Hepatocyte (in vitro differentiated cells): ENCODE data around the gene PRX. TPM values are rescaled to one million over a fixed set of nuclear protein-coding genes. Genes with fewer than 3 reads are reported as not detected.

Experiments
- DNase-seq: peaks from one replicate; pipeline ENCODE4 v3.0.0-alpha.2; 2016; ENCODE audit warnings: low spot score
- H2AFZ ChIP-seq: fragments of 200-600 bp; sonication (generic); 2 replicates; pipeline ENCODE4 v1.6.0; 2016; ENCODE audit warnings: antibody characterized with exemption, mild to moderate bottlenecking
- H3K27ac ChIP-seq: fragments of 200-600 bp; sonication (generic); 2 replicates; pipeline ENCODE4 v1.5.1; 2016; ENCODE audit warnings: mild to moderate bottlenecking
- H3K27me3 ChIP-seq: fragments of 200-600 bp; sonication (generic); 2 replicates; pipeline ENCODE4 v1.6.1; 2016
- H3K36me3 ChIP-seq: fragments of 200-600 bp; sonication (generic); replicated peaks from 2 replicates; pipeline ENCODE4 v1.5.1; 2016; ENCODE audit warnings: low read depth; ENCODE audit not compliant: insufficient read depth
- H3K4me1 ChIP-seq: fragments of 200-600 bp; sonication (generic); 2 replicates; pipeline ENCODE4 v1.5.1; 2016; ENCODE audit warnings: mild to moderate bottlenecking, moderate library complexity; ENCODE audit not compliant: insufficient read depth
- H3K4me2 ChIP-seq: fragments of 200-600 bp; sonication (generic); 2 replicates; pipeline ENCODE4 v1.6.0; 2016
- H3K4me3 ChIP-seq: fragments of 200-600 bp; sonication (generic); 2 replicates; pipeline ENCODE4 v1.5.1; 2016; ENCODE audit warnings: mild to moderate bottlenecking
- H3K79me2 ChIP-seq: fragments of 200-600 bp; sonication (generic); 2 replicates; pipeline ENCODE4 v1.6.0; 2017; ENCODE audit warnings: mild to moderate bottlenecking
- H3K9me2 ChIP-seq: fragments of 200-600 bp; sonication (generic); replicated peaks from 2 replicates; pipeline ENCODE4 v1.6.0; 2017; ENCODE audit warnings: mild to moderate bottlenecking; ENCODE audit not compliant: insufficient read depth
- H3K9me3 ChIP-seq: fragments of 200-600 bp; sonication (generic); 2 replicates; pipeline ENCODE4 v1.5.1; 2016; ENCODE audit warnings: low read depth, mild to moderate bottlenecking
- H4K20me1 ChIP-seq: fragments of 200-600 bp; sonication (generic); 2 replicates; pipeline ENCODE4 v1.6.0; 2016; ENCODE audit warnings: mild to moderate bottlenecking; ENCODE audit not compliant: insufficient read depth, poor library complexity, severe bottlenecking
- EZH2 ChIP-seq: fragments of 200-600 bp; sonication (generic); IDR thresholded peaks from 2 replicates; pipeline ENCODE4 v1.6.1; 2016; ENCODE audit warnings: antibody characterized with exemption, mild to moderate bottlenecking, borderline replicate concordance
- EZH2phosphoT487 ChIP-seq: fragments of 200-600 bp; sonication (generic); IDR thresholded peaks from one replicate; pipeline ENCODE4 v1.6.1; 2018; ENCODE audit warnings: antibody characterized with exemption, mild to moderate bottlenecking, low read depth, moderate library complexity; ENCODE audit not compliant: unreplicated experiment, severe bottlenecking
- WGBS: methylation state at CpG from one replicate; pipeline ENCODE4 v1.1.6; 2016; ENCODE audit warnings: low lambda C conversion rate; ENCODE audit errors: missing lambda C conversion rate; 5-methylcytosine and 5-hydroxymethylcytosine counted together
- polyA plus RNA-seq: library from polyadenylated mRNA; unstranded; fragments of >200 nt; fragmentation: Nextera tagmentation; extraction: Ambion mirVana; gene quantifications from 2 replicates; pipeline ENCODE4 v1.2.1, GENCODE V29; 2016
- total RNA-seq: library from RNA; depleted of rRNA; stranded (reverse); fragments of >200 nt; gene quantifications from 2 replicates; pipeline ENCODE4 v1.2.3, GENCODE V29; 2014
- TF ChIP-seq, protein P1 (sequence below): fragments of 200-600 bp; sonication (generic); IDR thresholded peaks from 2 replicates; pipeline ENCODE4 v1.5.1; 2016; ENCODE audit warnings: antibody characterized with exemption, mild to moderate bottlenecking; ENCODE audit not compliant: poor library complexity

Gene PRX
- total and polyA plus RNA-seq, 2 experiments from 2014 or later, result 0.80 to 1.9 TPM

DNA sequence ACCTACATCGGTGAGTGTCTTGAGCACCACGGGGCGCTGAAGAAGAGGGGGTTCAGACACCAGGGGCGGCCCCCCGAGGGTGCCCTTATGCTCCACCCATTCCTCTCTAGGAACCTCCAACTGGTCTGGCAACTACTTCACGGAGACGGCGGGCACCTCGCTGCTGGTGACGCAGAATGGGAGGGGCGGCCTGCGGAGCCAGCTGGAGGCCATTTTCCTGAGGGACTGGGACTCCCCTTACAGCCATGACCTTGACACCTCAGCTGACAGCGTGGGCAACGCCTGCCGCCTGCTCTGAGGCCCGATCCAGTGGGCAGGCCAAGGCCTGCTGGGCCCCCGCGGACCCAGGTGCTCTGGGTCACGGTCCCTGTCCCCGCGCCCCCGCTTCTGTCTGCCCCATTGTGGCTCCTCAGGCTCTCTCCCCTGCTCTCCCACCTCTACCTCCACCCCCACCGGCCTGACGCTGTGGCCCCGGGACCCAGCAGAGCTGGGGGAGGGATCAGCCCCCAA, 35.2 kb downstream of the PRX start:
- Histone ChIP-seq H4K20me1 (no peaks in the 10 kb centered on the region), H3K9me3 (no peaks in the 10 kb centered on the region), H3K4me2 (no peak overlapping the region), H3K4me3 (no peak overlapping the region), H3K9me2 (no peaks in the 10 kb centered on the region), H3K4me1 (no peaks in the 10 kb centered on the region), H3K79me2 (no peaks in the 10 kb centered on the region), H3K27ac (no peak overlapping the region), H3K36me3 (no peaks in the 10 kb centered on the region), H3K27me3 (no peaks in the 10 kb centered on the region), H2AFZ (no peak overlapping the region)
- no peak for DNase-seq
- 96% methylated on average over 24 of the region's 25 CpGs for WGBS
- no peak for TF ChIP-seq EZH2phosphoT487
- TF ChIP-seq, protein P1, sequence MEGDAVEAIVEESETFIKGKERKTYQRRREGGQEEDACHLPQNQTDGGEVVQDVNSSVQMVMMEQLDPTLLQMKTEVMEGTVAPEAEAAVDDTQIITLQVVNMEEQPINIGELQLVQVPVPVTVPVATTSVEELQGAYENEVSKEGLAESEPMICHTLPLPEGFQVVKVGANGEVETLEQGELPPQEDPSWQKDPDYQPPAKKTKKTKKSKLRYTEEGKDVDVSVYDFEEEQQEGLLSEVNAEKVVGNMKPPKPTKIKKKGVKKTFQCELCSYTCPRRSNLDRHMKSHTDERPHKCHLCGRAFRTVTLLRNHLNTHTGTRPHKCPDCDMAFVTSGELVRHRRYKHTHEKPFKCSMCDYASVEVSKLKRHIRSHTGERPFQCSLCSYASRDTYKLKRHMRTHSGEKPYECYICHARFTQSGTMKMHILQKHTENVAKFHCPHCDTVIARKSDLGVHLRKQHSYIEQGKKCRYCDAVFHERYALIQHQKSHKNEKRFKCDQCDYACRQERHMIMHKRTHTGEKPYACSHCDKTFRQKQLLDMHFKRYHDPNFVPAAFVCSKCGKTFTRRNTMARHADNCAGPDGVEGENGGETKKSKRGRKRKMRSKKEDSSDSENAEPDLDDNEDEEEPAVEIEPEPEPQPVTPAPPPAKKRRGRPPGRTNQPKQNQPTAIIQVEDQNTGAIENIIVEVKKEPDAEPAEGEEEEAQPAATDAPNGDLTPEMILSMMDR, result no peak
- TF ChIP-seq EZH2, result no peak

DNA sequence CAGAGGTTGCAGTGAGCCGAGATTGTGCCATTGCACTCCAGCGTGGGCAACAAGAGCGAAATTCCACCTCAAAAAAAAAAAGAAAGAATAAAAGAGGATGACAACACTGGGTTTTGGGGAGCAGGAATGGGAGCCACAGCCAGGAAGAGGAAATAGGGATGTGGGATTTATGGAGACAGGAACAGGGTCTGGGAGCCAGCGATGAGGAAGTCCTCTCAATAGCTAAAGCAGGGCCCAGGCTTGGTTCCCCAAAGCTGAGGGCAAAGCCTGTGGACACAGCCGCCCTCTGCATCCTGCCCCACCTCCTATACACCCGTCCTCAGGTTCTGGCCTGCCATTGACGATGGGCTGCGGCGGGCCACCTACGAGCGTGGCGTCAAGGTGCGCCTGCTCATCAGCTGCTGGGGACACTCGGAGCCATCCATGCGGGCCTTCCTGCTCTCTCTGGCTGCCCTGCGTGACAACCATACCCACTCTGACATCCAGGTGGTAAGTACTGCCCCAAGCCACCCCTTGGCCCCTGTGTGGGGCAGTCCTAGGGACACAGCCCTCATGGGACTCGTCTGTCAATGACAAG, 36.8 kb downstream of the PRX start:
- no peak overlapping the region for H3K4me3 ChIP-seq
- H3K79me2 ChIP-seq, result no peaks in the 10 kb centered on the region
- no peak overlapping the region for H2AFZ ChIP-seq
- H4K20me1 ChIP-seq, result no peaks in the 10 kb centered on the region
- no peaks in the 10 kb centered on the region for H3K4me1 ChIP-seq
- DNase-seq, result no peak
- WGBS, result 98% methylated on average over 17 of the region's 17 CpGs
- H3K9me3 ChIP-seq, result no peaks in the 10 kb centered on the region
- no peak overlapping the region for H3K27ac ChIP-seq
- TF ChIP-seq EZH2phosphoT487 (no peak), EZH2 (no peak)
- TF ChIP-seq, protein P1, result no peak
- H3K9me2 ChIP-seq, result no peaks in the 10 kb centered on the region
- no peaks in the 10 kb centered on the region for H3K36me3 ChIP-seq
- H3K27me3 ChIP-seq, result no peaks in the 10 kb centered on the region
- H3K4me2 ChIP-seq, result no peak overlapping the region

DNA sequence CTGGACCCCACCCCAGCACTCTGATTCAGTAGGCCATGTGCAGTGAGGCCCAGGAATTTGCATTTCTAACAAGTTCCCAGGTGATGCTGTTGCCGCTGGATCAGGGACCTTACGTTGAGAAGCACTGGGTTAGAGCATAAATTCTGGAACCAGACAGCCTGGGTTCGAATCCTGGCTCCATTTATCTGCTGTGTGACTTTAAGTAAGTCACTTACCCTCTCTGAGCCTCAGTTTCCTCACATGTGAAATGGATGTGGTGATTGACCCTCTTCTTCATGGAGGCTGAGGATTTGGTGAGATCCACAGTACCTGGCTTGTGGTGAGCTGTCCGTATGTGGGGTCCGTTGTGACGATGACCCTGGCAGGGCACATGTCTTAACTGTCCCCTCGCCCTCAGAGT, 39.1 kb downstream of the PRX start:
- no peak overlapping the region for H3K27ac ChIP-seq
- WGBS, result 92% methylated on average over 7 of the region's 7 CpGs
- no peak for DNase-seq
- no peaks in the 10 kb centered on the region for H3K9me2 ChIP-seq
- no peaks in the 10 kb centered on the region for H4K20me1 ChIP-seq
- H3K36me3 ChIP-seq, result no peaks in the 10 kb centered on the region
- H2AFZ ChIP-seq, result no peak overlapping the region
- no peak overlapping the region for H3K4me3 ChIP-seq
- TF ChIP-seq, protein P1, result no peak
- TF ChIP-seq EZH2phosphoT487, result no peak
- TF ChIP-seq EZH2, result no peak
- H3K9me3 ChIP-seq, result no peaks in the 10 kb centered on the region
- no peak overlapping the region for H3K4me2 ChIP-seq
- no peaks in the 10 kb centered on the region for H3K4me1 ChIP-seq
- H3K27me3 ChIP-seq, result no peaks in the 10 kb centered on the region
- no peaks in the 10 kb centered on the region for H3K79me2 ChIP-seq
